ENCODE data around the gene ICOS. TPM values are rescaled to one million over a fixed set of nuclear protein-coding genes. Genes with fewer than 3 reads are reported as not detected.
"Not testable (repeated sequence)": the region's sequence is repeated elsewhere in the genome, so short reads cannot be mapped to it uniquely, and the experiment has no call there.

The ICOS gene
- total RNA-seq, 1 donor from 2014 or later, result 1.7 TPM

GRCh38 chr2:203973676-203974075, 37.1 kb downstream of the ICOS start:
- no peak for DNase-seq (ENCODE audit: low spot score)

GRCh38 chr2:203975912-203976311, 39.3 kb downstream of the ICOS start:
- DNase-seq (ENCODE audit: low spot score), result no peak

GRCh38 chr2:203982276-203982675, 45.7 kb downstream of the ICOS start:
- no peak for DNase-seq (ENCODE audit: low spot score)

- DNase-seq (ENCODE audit: low spot score), result no peak
Measured at GRCh38 chr2:203983064-203983715, 46.6 kb downstream of the ICOS start.

- DNase-seq (ENCODE audit: low spot score), result not testable (repeated sequence)
Measured at GRCh38 chr2:203985978-203986377, 49.4 kb downstream of the ICOS start.

- DNase-seq (ENCODE audit: low spot score), result no peak
Measured at GRCh38 chr2:203987959-203988358, 51.4 kb downstream of the ICOS start.

- no peak for DNase-seq (ENCODE audit: low spot score)
Measured at GRCh38 chr2:203988500-203989260, 52.1 kb downstream of the ICOS start.

- DNase-seq (ENCODE audit: low spot score), result peak; percentile 5
Measured at GRCh38 chr2:203989521-203989920, 53.0 kb downstream of the ICOS start.

GRCh38 chr2:203992509-203992908, 55.9 kb downstream of the ICOS start:
- no peak for DNase-seq (ENCODE audit: low spot score)

- DNase-seq (ENCODE audit: low spot score), result no peak
Measured at GRCh38 chr2:203993011-203993410, 56.4 kb downstream of the ICOS start.

DNA sequence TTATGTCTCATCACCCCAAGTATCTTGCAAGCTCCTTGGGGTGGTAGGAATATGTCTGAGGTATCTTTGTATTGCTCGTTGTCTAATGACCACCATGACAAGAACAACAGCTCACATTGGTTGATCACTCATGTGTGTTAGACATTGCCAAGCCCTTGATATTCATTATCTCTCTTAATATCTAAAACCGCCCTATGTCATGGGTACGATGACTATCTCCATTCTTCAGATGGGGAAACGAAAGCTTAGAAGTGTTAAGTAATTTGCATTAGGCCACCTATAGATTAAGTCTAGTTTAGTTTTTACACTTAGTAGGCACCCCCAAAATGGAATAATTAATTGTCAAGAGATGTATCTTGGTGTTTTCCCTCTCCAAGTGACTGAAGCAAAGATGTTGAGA, 57.0 kb downstream of the ICOS start:
- no peak for DNase-seq (ENCODE audit: low spot score)

GRCh38 chr2:203994735-203995134, 58.2 kb downstream of the ICOS start:
- no peak for DNase-seq (ENCODE audit: low spot score)

- DNase-seq (ENCODE audit: low spot score), result no peak
Measured at GRCh38 chr2:203996692-203997091, 60.1 kb downstream of the ICOS start.

- DNase-seq (ENCODE audit: low spot score), result no peak
Measured at GRCh38 chr2:203997481-203997880, 60.9 kb downstream of the ICOS start.

- no peak for DNase-seq (ENCODE audit: low spot score)
Measured at GRCh38 chr2:203997980-203998809, 61.6 kb downstream of the ICOS start.

DNA sequence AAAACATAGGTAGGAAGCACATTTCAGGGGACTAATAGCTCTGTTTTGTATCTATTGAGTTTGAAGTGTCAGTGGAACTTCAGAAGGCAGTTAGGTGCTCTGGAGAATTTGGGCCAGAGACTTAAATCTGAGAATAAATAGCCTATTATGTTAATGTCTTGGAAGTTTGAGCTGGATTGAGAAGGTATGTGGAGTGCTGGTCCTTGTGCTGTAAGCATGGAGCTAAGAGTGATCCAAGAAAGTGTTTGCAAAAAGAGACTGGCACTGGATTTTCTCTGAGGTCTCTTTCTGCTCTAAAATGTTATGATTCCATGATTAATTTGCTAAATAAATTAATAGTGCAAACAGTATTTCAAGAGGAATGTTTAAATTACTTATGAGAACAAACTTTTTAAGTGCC, 63.3 kb downstream of the ICOS start:
- no peak for DNase-seq (ENCODE audit: low spot score)

GRCh38 chr2:204000446-204000845, 63.9 kb downstream of the ICOS start:
- no peak for DNase-seq (ENCODE audit: low spot score)

DNA sequence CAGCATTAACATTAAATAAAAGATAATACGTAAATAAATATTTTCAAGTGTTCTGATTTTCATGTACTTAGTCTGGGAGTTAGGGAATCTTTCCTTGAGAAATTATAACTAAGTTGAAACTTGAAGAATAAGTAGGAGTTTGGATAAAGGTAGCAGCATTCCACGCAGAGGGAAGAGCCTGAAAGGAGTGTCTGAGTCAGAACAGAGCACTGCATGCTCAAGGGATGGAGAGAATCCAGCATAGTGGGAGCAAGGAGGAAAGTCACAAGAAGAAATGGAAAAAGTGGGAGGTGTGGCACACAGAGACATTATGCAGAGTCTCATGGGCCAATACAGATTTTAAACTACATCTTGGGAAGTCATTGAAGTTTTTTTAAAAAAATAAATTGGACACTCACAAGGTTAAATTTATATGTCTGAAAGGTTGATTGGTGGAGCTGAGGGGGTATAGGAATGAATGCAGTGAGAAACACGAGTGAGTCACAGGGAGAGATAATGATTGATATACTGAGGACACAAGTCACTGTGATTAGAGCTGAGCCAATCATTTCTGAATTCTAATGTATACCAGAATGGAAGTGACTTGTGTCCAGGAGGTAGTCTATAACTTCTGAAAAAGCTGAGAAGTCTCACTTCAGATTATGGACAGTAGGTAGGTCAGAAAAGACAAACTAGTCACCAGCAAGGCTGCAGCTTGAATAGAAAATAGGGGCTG, 66.9 kb downstream of the ICOS start:
- DNase-seq (ENCODE audit: low spot score), result no peak

GRCh38 chr2:204004912-204005311, 68.3 kb downstream of the ICOS start:
- no peak for DNase-seq (ENCODE audit: low spot score)

DNA sequence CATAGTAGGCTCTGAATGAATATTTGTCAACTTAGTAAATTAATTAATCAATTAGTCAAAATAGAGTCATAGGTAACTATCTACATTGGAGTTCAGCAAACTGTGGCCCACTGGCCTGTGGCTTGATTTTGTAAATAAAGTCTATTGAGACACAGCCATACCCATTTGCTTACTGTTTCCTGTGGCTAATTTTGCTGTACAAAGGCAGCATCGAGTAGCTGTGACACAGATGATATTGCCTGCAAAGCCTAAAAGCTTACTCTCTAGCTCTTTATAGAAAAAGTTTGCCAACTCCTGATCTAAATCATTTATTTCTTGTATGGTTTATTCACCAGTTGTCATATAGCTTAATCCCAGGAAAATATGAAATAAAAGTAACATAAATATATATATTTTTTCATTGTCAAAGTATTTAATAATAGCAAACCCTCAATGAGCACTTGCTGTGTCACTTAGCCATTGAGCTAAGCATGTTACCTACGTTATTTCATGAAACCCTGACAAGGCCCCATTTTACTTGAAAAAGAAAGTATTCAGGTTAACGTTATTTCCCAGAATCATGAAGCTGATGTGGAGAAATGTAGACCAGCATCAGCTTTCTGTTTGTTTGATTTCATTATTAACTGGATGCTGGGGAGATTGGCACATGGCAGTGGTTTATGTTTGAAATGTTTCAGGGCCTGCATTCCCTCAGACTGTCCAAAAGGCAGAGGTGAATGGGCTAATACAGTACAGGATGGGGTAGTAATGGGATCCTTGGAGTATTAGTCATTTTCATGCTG, 69.6 kb downstream of the ICOS start:
- DNase-seq (ENCODE audit: low spot score), result no peak

GRCh38 chr2:204008352-204008751, 71.8 kb downstream of the ICOS start:
- no peak for DNase-seq (ENCODE audit: low spot score)
